Measurements from ENCODE around the gene CCDC92B. TPM values are rescaled to one million over a fixed set of nuclear protein-coding genes. Genes with fewer than 3 reads are reported as not detected.
A peak's percentile ranks its signal among the peaks of the same experiment; 100 is the strongest.

The CCDC92B gene
- total and polyA plus RNA-seq, 9 of the 15 experiments (the other 6 are each of a cell fraction or from before 2014, with no cell fraction given): not detected

- Histone ChIP-seq H3K27me3 (ENCODE audit: control insufficient read depth in 2 of 2, insufficient read depth in 2 of 2, low read length in 2 of 2) (peaks cover 3 to 20% of the 10 kb centered on the region in 2 experiments; a peak in 1 of 5 replicates), H3K4me3 (no peak overlapping the region), H3K79me2 (ENCODE audit: control insufficient read depth, insufficient read depth, low read length) (no peaks in the 10 kb centered on the region), H3K4me2 (ENCODE audit: insufficient read depth, low read length) (no peak overlapping the region), H3K9me3 (replicated peaks; ENCODE audit: control insufficient read depth, insufficient read depth, low read depth, low read length) (no peaks in the 10 kb centered on the region), H3K9me1 (ENCODE audit: control insufficient read depth, insufficient read depth, low read length) (no peaks in the 10 kb centered on the region), H3K27ac (ENCODE audit: extremely low read depth, low read depth, low read length) (no peak overlapping the region), H3K36me3 (ENCODE audit: control insufficient read depth, insufficient read depth, low read length) (no peaks in the 10 kb centered on the region), H2AFZ (ENCODE audit: low read depth, low read length) (no peak overlapping the region), H3K9ac (ENCODE audit: insufficient read depth in 1 of 2, low read depth in 2 of 2, low read length in 2 of 2) (no peak overlapping the region), H3K4me1 (replicated peaks in 1 of 2; ENCODE audit: control insufficient read depth in 2 of 2, insufficient read depth in 2 of 2, low read length in 2 of 2) (peaks cover 0 to 9% of the 10 kb centered on the region in 2 experiments; a peak in 2 of 5 replicates), H4K20me1 (replicated peaks; ENCODE audit: control insufficient read depth, insufficient read depth, low read length) (no peaks in the 10 kb centered on the region; the same call in 1 of the 2 replicates)
- ChIA-PET POLR2A (interaction anchor here (0.6 kb wide), 1 partner anchor 380 kb away, joined by 3 read pairs; no protein-coding TSS in a partner anchor), CTCF (ENCODE audit: low intra/inter-chr PET ratio) (no interaction called here)
- no peak for FAIRE-seq
- peak; percentile 74 to 84 (median 80) for DNase-seq (ENCODE audit: extremely low read depth in 1 of 4, low spot score in 3 of 4)
- 0% methylated on average over 14 of the region's 35 CpGs for WGBS (ENCODE audit: insufficient coverage, low coverage, missing lambda C conversion rate)
- BruUV-seq (replicated peaks): no TSS peak
- intact Hi-C loops (cut with micrococcal nuclease) (no loop called here), in situ Hi-C loops (cut with MboI) (no loop called here)
- ATAC-seq: peak; percentile 100
- TF ChIP-seq, protein P1, sequence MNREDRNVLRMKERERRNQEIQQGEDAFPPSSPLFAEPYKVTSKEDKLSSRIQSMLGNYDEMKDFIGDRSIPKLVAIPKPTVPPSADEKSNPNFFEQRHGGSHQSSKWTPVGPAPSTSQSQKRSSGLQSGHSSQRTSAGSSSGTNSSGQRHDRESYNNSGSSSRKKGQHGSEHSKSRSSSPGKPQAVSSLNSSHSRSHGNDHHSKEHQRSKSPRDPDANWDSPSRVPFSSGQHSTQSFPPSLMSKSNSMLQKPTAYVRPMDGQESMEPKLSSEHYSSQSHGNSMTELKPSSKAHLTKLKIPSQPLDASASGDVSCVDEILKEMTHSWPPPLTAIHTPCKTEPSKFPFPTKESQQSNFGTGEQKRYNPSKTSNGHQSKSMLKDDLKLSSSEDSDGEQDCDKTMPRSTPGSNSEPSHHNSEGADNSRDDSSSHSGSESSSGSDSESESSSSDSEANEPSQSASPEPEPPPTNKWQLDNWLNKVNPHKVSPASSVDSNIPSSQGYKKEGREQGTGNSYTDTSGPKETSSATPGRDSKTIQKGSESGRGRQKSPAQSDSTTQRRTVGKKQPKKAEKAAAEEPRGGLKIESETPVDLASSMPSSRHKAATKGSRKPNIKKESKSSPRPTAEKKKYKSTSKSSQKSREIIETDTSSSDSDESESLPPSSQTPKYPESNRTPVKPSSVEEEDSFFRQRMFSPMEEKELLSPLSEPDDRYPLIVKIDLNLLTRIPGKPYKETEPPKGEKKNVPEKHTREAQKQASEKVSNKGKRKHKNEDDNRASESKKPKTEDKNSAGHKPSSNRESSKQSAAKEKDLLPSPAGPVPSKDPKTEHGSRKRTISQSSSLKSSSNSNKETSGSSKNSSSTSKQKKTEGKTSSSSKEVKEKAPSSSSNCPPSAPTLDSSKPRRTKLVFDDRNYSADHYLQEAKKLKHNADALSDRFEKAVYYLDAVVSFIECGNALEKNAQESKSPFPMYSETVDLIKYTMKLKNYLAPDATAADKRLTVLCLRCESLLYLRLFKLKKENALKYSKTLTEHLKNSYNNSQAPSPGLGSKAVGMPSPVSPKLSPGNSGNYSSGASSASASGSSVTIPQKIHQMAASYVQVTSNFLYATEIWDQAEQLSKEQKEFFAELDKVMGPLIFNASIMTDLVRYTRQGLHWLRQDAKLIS (CRISPR knock-in tag; IDR thresholded peaks at IDR 0.05): peak; percentile 81; the same call in 1 of the 2 replicates
- TF ChIP-seq SREBF1 (IDR thresholded peaks at IDR 0.05; ENCODE audit: borderline replicate concordance, low read depth, low read length) (no peak), ZNF263 (CRISPR knock-in tag; IDR thresholded peaks at IDR 0.05; ENCODE audit: borderline replicate concordance) (peak; percentile 73), FOXP1 (CRISPR knock-in tag; IDR thresholded peaks at IDR 0.05) (peak; percentile 48; the same call in 1 of the 2 replicates), ZNF124 (CRISPR knock-in tag; IDR thresholded peaks at IDR 0.05) (0 out of 2 replicates have a peak, but pooled peaks have one; percentile 70), SRF (CRISPR knock-in tag; IDR thresholded peaks at IDR 0.05) (peak in 1 of 2 experiments; percentile 67; a peak in 1 of 4 replicates), PRMT5 (CRISPR knock-in tag; IDR thresholded peaks at IDR 0.05) (peak; percentile 90), CREM (IDR thresholded peaks at IDR 0.05; ENCODE audit: low read depth) (peak; percentile 55; the same call in 1 of the 2 replicates), HNRNPLL (IDR thresholded peaks at IDR 0.05; ENCODE audit: low read depth, low read length, poor library complexity, severe bottlenecking) (peak; percentile 35)
- TF ChIP-seq, protein P2, sequence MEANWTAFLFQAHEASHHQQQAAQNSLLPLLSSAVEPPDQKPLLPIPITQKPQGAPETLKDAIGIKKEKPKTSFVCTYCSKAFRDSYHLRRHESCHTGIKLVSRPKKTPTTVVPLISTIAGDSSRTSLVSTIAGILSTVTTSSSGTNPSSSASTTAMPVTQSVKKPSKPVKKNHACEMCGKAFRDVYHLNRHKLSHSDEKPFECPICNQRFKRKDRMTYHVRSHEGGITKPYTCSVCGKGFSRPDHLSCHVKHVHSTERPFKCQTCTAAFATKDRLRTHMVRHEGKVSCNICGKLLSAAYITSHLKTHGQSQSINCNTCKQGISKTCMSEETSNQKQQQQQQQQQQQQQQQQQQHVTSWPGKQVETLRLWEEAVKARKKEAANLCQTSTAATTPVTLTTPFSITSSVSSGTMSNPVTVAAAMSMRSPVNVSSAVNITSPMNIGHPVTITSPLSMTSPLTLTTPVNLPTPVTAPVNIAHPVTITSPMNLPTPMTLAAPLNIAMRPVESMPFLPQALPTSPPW (CRISPR knock-in tag; IDR thresholded peaks at IDR 0.05): peak; percentile 54
- TF ChIP-seq, protein P3, sequence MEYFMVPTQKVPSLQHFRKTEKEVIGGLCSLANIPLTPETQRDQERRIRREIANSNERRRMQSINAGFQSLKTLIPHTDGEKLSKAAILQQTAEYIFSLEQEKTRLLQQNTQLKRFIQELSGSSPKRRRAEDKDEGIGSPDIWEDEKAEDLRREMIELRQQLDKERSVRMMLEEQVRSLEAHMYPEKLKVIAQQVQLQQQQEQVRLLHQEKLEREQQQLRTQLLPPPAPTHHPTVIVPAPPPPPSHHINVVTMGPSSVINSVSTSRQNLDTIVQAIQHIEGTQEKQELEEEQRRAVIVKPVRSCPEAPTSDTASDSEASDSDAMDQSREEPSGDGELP (CRISPR knock-in tag; IDR thresholded peaks at IDR 0.05; ENCODE audit: borderline replicate concordance): peak; percentile 91
Measured at GRCh38 chr17:2749784-2750181, 331 bp upstream of the CCDC92B start.
